Spleen (tissue), 7 donors: ENCODE measurements around the gene HSPA12B.
"Not testable (repeated sequence)": the region's sequence is repeated elsewhere in the genome, so short reads cannot be mapped to it uniquely, and the experiment has no call there.

Experiments
- POLR2A ChIP-seq, 3 donors: fragments of 450-650 bp; IDR thresholded peaks; one replicate each; pipeline ENCODE4 v1.5.1; 2017; ENCODE audit warnings: antibody characterized with exemption in 3 of 3, mild to moderate bottlenecking in 1 of 3
- POLR2AphosphoS5 ChIP-seq, 3 donors: sonication (generic); formaldehyde crosslinking; IDR thresholded peaks; one replicate each; pipeline ENCODE4 v1.5.1; 2017; ENCODE audit warnings: antibody characterized with exemption in 3 of 3
- TF ChIP-seq, protein P1 (sequence below), 11 experiments: fragments of 200-600 bp in 7 of 11; fragments of 450-650 bp in 4 of 11; sonication (generic) in 4 of 11; IDR thresholded peaks in 8 of 11; conservative IDR thresholded peaks in 3 of 11; 1 replicate in 7 of 11; 2 replicates in 4 of 11; pipeline versions ENCODE4 v1.4.0 to v1.8.0; 2016 to 2021; ENCODE audit warnings: antibody characterized with exemption in 11 of 11, inconsistent platforms in 4 of 11, mild to moderate bottlenecking in 1 of 11
- donor health status: DM: no; HTN: no; CAD: no; lungs with moderate emphysema.
- donor health status: DM: no; HTN: no; CAD: no.
- donor health status: DM: no; HTN: no; CAD: no.

DNA sequence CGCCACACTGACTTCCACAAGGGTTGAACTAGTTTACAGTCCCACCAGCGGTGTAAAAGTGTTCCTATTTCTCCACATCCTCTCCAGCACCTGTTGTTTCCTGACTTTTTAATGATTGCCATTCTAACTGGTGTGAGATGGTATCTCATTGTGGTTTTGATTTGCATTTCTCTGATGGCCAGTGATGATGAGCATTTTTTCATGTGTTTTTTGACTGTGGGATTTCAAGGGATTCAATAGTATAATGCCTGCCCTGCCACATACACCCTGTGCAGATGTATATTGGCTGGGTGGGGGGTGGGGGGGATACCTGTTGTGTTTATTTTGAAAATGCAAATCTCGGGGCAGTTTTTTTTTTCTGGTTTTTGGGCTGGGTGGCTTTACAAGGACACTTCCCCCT is 61.7 kb downstream of the HSPA12B start:
- TF ChIP-seq, protein P1, sequence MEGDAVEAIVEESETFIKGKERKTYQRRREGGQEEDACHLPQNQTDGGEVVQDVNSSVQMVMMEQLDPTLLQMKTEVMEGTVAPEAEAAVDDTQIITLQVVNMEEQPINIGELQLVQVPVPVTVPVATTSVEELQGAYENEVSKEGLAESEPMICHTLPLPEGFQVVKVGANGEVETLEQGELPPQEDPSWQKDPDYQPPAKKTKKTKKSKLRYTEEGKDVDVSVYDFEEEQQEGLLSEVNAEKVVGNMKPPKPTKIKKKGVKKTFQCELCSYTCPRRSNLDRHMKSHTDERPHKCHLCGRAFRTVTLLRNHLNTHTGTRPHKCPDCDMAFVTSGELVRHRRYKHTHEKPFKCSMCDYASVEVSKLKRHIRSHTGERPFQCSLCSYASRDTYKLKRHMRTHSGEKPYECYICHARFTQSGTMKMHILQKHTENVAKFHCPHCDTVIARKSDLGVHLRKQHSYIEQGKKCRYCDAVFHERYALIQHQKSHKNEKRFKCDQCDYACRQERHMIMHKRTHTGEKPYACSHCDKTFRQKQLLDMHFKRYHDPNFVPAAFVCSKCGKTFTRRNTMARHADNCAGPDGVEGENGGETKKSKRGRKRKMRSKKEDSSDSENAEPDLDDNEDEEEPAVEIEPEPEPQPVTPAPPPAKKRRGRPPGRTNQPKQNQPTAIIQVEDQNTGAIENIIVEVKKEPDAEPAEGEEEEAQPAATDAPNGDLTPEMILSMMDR (IDR thresholded peaks at IDR 0.05 in 8 of 11, conservative IDR thresholded peaks at IDR 0.05 in 3 of 11) = not testable (repeated sequence)
- TF ChIP-seq POLR2AphosphoS5, POLR2A (IDR thresholded peaks at IDR 0.05): not testable (repeated sequence)
